NCI-H2081 treated with DMSO at 0.1 percent for 48 hours (cell line): ENCODE measurements around the gene SLC39A1.
"Not testable (repeated sequence)": the region's sequence is repeated elsewhere in the genome, so short reads cannot be mapped to it uniquely, and the experiment has no call there.

Source experiments
- DNase-seq: peaks from one replicate; lab custom pipeline; 2025; lab: John Stamatoyannopoulos, UW

The SLC39A1 gene, protein sequence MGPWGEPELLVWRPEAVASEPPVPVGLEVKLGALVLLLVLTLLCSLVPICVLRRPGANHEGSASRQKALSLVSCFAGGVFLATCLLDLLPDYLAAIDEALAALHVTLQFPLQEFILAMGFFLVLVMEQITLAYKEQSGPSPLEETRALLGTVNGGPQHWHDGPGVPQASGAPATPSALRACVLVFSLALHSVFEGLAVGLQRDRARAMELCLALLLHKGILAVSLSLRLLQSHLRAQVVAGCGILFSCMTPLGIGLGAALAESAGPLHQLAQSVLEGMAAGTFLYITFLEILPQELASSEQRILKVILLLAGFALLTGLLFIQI

DNA sequence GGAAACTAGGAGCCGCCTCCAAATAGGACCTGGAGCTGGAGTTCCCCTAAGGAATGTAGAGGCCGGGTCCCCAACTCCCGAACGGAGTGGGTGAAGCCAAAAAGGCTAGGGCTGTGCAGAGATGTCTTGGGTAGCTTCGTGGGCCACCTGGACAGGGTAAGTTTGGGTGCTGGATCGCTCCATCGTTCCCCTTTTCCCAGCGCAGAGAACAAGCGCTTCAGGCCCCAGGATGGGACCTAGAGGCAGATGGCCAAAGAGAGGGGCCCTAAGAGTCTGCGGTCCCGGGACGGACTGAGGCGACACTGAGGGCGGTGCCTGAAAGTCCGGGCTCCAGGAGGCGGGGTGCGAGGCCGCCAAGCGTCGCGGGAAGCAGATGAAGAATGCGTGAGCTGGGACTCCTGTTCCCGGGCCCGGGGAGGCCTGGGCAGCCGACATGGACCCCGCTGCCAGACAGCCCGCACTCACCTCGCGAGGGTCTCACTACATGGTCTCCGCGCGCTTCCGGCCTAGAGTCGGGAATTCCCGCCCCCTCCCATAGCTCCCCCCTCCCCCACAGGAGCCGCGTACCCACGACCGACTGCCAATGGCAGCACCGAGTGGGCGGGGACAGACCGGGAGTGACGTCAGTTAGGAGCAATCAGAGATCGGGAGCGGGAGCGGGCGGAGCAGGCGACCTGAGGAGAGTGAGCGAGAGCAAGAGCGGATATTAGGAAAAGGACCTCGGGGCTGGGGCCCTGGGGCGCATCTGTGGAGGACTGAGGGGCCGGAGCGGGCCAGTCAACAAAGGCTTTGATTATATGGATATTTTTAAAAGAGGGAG, at the start of gene SLC39A1:
SLC39A1 (minus strand) TSS at position 508 of the 820 bp plus-strand sequence. CDS start 822 bp downstream, outside the sequence.
- DNase-seq, result peak; percentile 95

DNA sequence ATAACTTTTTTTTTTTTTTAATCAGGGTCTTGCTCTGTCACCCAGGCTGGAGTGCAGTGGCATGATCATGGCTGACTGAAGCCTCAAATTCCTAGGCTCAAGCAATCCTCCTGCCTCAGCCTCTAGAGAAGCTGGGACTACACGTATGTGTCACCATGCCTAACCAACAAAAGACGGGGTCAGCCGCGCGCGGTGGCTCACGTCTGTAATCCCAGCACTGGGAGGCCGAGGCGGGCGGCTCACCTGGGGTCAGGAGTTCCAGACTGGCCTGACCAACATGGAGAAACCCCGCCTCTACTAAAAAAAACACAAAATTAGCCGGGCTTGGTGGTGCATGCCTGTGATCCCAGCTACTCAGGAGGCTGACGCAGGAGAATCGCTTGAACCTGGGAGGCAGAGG, 49.2 kb upstream of the SLC39A1 start:
- DNase-seq, result not testable (repeated sequence)

DNA sequence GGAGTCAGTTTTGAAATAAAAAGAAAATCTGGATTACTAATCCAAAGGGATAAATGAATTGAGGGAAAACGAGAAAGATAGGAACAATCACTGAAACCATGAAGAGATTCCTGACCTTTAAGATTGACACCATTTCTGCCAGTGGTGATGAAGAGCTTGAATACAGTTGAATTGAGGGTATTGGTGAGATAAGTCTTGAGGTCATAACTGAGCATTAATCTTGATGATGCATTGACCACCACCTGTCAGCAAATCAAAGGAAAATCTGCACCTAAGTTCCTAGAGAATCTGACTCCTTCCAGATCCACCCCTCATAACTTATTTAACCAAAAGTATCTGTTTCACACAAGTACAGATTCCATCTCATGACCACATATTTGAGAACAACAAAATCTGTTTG, 48.8 kb upstream of the SLC39A1 start:
- no peak for DNase-seq

DNA sequence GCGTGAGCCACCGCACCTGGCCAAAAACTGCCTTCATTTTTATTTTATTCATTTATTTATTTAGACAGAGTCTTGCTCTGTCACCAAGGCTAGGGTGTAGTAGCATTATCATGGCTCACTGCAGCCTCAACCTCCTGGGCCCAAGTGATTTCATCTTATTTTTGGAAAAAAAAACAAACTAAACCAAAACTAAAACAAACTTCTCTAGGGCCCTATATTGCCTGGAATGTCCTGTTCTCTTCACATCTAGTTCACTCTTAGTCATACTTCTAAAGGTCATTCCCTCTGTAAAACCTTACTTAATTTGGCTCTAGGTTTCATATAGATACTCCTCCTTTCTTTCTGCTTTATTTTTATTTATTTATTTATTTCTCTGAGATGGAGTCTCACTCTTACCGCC, 42.8 kb upstream of the SLC39A1 start:
- DNase-seq, result no peak

DNA sequence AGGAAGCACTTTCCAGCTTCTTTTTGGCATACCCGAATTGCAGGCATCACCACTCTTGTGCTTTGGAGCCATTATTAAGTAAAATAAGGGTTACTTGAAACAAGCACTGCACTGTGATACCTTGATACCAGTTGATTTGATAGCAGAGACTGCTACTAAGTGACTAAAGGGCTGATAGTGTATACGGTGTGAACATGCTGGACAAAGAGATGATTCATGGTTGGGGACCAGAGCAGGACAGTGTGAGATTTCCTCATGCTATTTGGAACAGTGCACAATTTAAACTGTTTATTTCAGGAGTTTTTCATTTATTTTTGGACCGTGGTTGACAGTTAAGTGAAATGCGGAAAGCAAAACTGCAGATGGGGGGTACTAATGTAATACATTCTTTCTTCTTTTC, 37.1 kb upstream of the SLC39A1 start:
- no peak for DNase-seq

DNA sequence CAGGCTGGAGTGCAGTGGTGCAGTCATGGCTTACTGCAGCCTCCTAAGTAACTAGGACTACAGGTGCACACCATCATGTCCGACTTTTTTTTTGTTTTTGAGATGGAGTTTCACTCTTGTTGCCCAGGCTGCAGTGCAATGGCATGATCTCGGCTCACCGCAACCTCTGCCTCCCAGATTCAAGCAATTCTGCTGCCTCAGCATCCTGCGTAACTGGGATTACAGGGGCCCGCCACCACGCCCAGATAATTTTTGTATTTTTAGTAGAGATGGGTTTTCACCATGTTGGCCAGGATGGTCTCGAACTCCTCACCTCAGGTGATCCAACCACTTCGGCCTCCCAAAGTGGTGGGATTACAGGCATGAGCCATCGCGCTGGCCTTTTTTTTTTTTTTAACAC, 33.5 kb upstream of the SLC39A1 start:
- not testable (repeated sequence) for DNase-seq

DNA sequence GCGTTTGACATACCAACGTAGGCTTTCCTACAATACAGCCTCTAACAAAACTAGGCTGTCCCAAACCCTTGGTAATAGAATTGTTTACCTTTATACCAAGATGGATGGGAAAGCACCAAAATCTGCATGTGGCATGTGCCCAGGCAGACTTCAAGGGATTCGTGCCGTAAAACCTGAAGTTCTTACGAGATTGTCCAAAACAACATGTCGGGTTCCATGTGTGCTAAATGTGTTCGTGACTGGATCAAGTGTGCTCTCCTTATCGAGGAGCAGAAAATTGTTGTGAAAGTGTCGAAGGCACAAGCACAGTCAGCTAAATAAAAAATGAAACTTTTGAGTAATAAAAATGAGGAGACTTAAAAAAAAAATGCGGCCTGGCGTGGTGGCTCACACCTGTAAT, 32.3 kb upstream of the SLC39A1 start:
- no peak for DNase-seq

DNA sequence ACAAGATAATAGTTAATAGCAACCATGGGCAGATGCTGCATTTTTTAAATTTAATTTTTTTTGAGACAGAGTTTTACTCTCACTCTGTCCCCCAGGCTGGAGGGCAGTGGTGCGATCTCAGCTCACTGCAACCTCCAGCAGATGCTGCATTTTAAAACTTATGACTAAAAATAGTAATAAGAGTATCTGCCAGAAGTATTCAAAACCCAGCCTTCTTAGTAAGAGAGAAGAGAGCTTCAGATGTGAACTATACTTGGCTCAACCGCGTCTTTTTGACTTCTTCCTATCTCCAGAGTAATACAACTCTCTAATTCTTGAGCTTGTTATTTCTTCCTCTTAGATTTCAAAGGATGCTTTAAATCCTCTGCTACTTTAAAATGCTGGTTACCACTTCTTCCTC, 31.9 kb upstream of the SLC39A1 start:
- no peak for DNase-seq

DNA sequence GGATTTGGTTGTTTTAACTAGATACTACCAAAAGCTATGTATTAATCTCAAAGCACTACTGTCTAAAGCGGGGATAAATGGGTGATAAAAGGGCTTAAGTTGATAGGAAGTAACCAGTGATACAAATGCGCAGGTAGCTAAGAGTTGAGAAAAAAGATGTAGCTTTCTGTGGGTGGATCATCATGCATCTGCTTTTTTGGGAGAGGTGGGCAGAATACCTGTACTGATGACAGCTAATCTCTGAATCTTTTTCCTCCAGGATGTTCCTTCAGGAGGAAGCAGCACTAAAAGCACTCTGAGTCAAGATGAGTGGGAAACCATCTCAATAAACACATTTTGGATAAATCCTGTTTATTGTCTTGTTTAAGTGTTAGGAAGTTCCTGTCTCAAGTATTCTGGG, 28.5 kb upstream of the SLC39A1 start:
- DNase-seq, result no peak

DNA sequence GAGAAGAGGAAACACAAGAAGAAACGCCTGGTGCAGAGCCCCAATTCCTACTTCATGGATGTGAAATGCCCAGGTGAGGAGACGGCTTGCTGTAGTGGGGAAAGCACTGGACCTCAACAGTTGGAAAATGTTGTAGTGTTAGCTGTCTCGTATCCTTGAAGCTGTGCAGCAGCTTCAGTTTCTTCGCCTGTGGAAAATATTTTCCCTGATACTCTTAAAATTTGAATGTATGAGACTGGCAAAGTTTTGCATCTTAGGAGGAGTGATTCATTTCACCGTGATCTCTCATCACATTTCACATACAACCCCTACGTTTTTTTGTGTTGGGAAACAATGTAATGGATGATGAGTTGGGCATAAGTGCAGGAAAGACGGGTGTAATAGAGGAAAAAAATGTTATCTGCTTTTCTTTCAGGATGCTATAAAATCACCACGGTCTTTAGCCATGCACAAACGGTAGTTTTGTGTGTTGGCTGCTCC, 27.9 kb upstream of the SLC39A1 start:
- no peak for DNase-seq

DNA sequence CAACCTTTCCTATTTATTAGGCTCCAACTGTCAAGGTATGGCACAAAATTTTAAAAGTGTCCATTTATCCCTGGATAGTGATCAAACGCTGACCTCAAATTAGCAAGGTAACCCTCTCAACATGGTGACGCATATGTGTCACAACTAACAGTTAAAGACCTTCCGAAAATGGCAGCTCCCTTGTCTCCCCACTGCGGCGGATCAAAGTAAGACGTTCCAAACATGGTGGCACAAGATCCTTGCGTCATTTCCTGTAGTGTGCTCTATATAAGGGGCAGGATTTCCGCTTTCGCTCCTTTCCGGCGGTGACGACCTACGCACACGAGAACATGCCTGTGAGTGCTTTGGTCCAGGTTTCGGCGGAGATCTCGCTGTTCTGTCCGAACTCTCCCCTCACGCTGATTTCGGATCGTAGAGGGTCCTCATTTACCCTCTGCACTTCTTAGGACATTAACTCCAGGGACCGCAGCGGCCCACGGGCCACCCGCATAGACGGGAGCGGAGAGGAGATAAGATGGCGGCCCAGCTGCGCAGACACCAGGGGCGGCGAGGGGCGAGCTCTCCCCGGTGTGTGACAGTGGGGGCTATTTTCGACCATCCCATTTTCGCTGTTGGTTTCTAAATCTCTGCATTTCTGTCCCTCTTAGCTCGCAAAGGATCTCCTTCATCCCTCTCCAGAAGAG, 27.3 kb upstream of the SLC39A1 start, which contains the start of gene RPS27:
RPS27 (plus strand) TSS at position 295 of the 683 bp plus-strand sequence; CDS start at position 330, 35 bp downstream.
- DNase-seq, result peak; percentile 99

DNA sequence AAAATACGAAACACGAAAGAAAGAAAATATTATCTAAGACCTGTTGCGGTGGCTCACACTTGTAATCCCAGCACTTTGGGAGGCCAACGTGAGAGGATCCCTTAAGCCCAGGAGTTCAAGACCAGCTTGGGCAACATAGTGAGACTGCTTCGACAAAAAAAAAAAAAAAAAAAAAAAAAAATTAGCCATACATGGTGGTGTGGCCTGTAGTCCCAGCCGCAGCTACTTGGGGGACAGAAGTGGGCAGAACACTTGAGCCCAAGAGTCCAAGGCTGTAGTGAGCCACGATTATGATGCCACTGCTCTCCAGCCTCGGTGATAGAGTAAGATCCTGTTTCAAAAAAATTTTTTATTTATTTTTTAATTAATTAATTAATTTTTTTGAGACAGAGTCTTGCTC, 24.3 kb upstream of the SLC39A1 start:
- DNase-seq, result no peak

DNA sequence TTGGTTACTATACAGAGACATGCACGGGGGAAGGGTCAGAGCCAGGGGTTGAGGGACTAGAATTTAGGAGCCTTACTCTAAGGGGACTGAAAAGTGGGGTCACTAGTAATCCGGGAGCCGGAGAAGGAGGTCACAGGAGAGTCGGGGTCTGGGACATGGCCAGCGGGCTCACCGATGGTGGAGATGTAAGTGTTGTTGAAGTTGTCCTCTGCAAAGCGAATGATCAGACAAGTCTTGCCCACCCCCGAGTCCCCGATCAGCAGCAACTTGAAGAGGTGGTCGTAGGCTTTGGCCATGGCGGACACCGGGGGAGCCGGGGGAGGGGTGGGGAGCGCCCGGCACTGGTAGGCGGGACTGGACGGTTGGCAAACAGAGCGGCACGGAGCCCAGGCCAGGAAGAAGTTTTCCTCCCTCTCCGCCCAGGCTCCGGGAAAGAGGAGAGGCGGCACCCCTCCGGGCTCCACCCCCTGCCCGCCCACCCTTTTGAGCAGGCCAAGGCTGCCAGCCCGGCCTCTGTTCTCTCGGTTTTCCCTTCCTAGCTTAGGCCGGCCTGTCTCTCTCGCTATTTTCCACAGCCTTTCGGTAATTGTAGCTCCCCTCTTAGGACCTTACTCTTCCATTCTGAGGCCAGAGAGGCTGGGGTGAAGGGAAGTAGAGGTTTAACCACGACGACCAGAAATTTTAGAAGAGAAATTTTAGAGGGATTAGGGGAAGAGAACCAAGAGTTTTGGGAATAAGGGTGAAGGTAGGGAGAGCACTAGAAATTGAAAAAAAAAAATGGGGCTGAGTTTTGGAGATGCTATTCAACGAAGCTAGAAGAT, 22.8 kb upstream of the SLC39A1 start, which contains the start of gene RAB13:
RAB13 (minus strand) TSS at position 399 of the 821 bp plus-strand sequence; CDS start at position 296, 103 bp downstream.
- no peak for DNase-seq

DNA sequence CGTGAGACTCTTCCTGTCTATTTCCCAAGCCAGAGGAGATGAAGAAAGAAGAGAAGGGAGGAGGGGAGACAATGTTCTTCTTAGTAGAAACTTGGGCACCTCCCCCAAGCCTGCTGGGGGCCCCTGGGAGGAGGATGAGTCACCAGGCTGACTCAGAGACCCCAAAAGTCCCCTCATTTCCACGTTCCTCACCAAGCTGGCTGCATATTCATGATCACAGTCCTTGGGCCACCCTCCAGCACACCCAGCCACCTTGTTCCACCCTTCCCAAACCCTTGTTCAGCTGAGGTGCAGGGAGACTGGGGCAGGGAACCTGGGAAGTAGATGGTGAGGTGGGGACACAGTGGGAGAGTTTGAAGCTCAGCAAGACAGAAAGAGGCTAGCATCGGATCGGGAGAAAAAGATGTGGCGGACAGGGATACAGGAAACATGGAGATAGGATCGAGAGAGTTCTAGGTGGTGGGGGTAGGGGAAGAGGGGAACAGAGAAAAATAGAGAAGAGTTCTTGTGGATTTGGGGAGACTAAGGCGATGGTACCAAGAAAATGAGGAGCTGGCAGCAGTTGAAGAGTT, 22.1 kb upstream of the SLC39A1 start:
- DNase-seq, result no peak

DNA sequence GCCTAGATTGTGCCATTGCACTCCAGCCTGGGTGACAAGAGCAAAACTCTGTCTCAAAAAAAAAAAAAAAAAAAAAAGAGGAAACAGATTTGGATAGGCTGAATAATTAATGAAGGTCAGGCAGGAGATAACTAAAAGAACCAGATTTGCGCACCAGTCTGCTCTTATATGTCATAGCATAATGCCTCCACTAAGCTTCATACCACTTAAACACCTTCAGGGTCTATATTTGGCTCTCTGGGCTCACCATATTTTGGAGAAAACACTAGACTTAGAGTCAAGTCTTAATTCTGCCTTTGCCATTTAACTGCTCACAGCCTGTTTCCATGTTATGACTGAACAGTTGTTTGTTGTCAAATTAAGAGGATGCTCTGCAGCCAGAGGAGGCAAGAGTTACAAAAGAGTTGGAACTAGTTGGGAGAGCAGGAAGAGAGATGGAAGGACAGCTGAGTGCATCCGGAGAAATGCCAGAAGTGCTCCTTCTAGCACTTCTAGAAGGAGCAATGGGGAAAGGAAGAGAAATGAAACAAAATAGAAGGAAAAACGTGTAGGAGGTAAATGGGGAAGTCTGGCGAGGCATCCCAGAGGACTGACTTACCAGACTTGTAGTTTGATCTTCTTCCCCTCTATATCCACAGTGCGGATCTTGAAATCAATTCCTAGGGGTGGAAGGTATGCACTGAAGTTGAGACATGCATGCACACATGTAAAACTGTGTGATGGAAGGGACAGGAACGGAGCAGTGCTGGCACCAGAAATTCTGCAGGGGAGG, 21.0 kb upstream of the SLC39A1 start:
- no peak for DNase-seq

DNA sequence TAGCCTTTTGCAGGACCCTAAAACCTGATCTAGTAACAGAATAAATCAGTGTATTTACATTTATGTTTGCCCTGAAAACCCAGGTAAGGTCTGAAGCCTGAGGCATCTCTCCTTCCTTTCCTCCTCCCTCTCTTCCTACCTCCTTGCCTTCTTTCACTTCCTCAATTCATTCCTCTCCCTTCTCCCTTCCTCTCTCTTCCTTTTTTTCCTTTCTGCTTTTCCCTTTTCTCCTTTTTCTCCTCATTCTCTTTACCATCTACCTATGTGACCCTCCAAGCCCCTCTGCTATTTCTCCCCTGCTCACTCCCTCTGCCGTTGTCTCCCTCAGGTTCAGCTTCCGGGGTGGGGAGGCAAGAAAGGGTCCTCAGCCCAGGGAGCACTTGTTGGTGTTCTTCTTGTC, 18.4 kb upstream of the SLC39A1 start:
- DNase-seq, result not testable (repeated sequence)

DNA sequence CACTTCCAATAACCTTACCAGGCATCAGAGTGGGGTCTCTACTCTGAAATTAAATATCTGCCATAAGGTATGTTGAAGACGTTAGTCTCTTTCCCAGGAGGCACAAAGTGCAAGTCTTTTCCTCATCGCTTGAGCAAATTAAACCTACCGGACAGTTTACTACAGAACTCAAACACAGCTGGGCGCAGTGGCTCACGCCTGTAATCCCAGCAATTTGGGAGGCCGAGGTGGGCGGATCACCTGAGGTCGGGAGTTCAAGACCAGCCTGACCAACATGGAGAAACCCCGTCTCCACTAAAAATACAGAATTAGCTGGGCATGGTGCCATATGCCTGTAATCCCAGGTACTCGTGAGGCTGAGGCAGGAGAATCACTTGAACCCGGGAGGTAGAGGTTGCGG, 15.8 kb upstream of the SLC39A1 start:
- not testable (repeated sequence) for DNase-seq

DNA sequence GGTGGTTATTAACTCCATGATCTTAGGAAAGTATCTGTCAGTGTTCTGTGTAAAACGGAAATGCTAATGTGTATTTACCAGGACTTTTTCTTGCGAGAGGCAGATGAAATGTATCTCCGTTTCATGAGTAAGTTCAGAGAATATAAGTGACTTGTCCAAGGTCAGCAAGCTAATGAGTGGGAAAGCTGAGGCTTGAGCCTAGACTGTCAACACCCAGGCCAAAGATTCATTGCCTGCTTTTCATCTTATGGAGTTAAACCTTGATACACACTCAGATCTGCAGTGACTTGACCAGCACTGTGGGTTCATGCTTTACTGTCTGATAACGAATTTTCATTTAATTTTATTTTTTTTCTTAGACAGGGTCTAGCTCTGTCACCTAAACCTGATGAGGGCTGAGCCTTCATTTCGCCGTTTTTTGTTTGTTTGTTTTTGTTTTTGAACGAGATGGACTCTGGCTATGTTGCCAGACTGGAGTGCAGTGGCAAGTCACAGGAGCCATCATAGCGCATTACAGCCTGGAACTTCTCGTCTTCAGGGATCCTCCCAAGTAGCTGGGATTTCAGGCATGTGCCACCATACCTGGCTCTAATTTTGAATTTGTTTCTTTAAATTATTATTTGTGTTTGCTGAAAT, 15.1 kb upstream of the SLC39A1 start:
- DNase-seq, result no peak
